Gastroesophageal sphincter (tissue), 4 donors: ENCODE measurements around the gene CERT1. TPM values are rescaled to one million over a fixed set of nuclear protein-coding genes. Genes with fewer than 3 reads are reported as not detected.

Experiments
- ATAC-seq: fragments of 150-250 bp; one replicate; pipeline ENCODE4 v1.9.1; 2016; ENCODE audit warnings: mild to moderate bottlenecking, moderate library complexity
- H3K27ac ChIP-seq, 4 donors: fragments of 200-600 bp; sonication (generic) in 3 of 4; 1 replicate in 3 of 4; 2 replicates in 1 of 4; pipeline ENCODE4 v1.5.1; 2016 to 2019
- H3K27me3 ChIP-seq: fragments of 200-600 bp; sonication (generic); one replicate; pipeline ENCODE4 v1.5.1; 2019
- H3K36me3 ChIP-seq, 2 donors: fragments of 200-600 bp; sonication (generic); one replicate each; pipeline ENCODE4 v1.5.1; 2019; ENCODE audit warnings: control low read depth in 1 of 2
- H3K4me1 ChIP-seq, 3 donors: fragments of 200-600 bp; sonication (generic); 1 replicate in 2 of 3; 2 replicates in 1 of 3; pipeline ENCODE4 v1.5.1; 2016 to 2019; ENCODE audit warnings: control low read depth in 2 of 3
- H3K4me3 ChIP-seq, 2 donors: fragments of 200-600 bp; sonication (generic); one replicate each; pipeline ENCODE4 v1.5.1; 2019; ENCODE audit warnings: mild to moderate bottlenecking in 1 of 2, moderate library complexity in 1 of 2
- H3K9me3 ChIP-seq, 3 donors: fragments of 200-600 bp; sonication (generic); one replicate each; pipeline ENCODE4 v1.5.1; 2017 to 2019; ENCODE audit warnings: control low read depth in 2 of 3
- EP300 ChIP-seq: sonication (generic); formaldehyde crosslinking; IDR thresholded peaks from one replicate; pipeline ENCODE4 v1.6.1; 2017; ENCODE audit warnings: antibody characterized with exemption, mild to moderate bottlenecking
- POLR2A ChIP-seq, 2 donors: fragments of 450-650 bp; IDR thresholded peaks; one replicate each; pipeline ENCODE4 v1.6.1; 2017; ENCODE audit warnings: antibody characterized with exemption in 2 of 2, mild to moderate bottlenecking in 2 of 2, moderate library complexity in 1 of 2
- POLR2AphosphoS5 ChIP-seq: sonication (generic); formaldehyde crosslinking; IDR thresholded peaks from one replicate; pipeline ENCODE4 v1.6.1; 2017; ENCODE audit warnings: antibody characterized with exemption
- WGBS, 2 donors: methylation state at CpG; one replicate each; pipeline ENCODE4 v1.1.5; 2018; ENCODE audit warnings: low coverage in 1 of 2; 5-methylcytosine and 5-hydroxymethylcytosine counted together
- total RNA-seq, 4 donors: library from RNA; depleted of rRNA; stranded (reverse); fragments of >200 nt; gene quantifications; one replicate each; pipeline ENCODE4 v1.1.0, GENCODE V29; 2016
- TF ChIP-seq, protein P1 (sequence below), 4 experiments: fragments of 200-600 bp in 2 of 4; fragments of 450-650 bp in 2 of 4; sonication (generic) in 1 of 4; IDR thresholded peaks; one replicate each; pipeline ENCODE4 v1.5.1; 2017 to 2019; ENCODE audit warnings: antibody characterized with exemption in 4 of 4, mild to moderate bottlenecking in 2 of 4, moderate library complexity in 2 of 4

CERT1 gene
- total RNA-seq, 4 donors from 2014 or later: 23.4 to 46.5 (median 36.6) TPM

DNA sequence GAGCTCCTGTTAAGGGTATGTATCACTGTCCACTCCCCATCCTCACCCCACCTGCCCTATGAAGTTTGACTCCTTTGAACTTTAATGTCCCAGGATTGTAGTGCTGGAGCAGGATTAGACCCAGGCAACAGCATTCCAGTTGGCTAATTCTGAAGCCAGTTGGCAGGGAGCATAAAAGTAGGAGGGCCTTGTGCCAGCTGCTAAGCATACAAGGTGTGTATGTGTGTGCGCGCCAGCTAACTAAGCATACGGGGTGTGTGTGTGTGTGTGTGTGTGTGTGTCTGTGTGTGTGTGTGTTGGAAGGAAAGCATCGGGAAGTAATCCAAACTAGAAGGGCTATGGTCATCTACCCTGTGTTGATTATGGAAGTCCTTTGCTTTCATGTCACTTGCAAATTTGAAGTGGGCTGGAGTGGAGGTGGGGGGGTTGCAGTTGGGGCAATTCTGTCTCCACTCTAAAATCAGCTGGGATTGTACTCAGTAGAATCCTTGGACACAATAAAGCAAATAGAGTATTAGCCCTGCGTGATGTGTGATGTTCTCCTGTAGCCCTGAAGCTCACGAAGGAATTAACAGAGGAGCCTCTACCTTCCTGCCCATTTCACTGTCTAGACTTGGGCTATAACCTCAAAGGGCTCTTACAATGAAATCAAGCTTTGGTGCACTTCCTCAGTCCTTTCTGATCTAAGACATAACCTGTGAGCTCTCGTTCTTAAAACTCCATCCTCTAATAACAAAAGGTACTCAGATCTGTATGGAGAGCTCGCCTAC, 147.5 kb downstream of the CERT1 start:
- no peak overlapping the region for H3K4me3 ChIP-seq
- H3K36me3 ChIP-seq: peaks cover 0 to 39% of the 10 kb centered on the region in 2 donors
- peaks cover 0 to 14% (median 0%) of the 10 kb centered on the region in 3 donors for H3K4me1 ChIP-seq
- ATAC-seq: peak; percentile 48
- WGBS, 2 donors: 26 to 59% methylated on average over 5 to 8 of the region's 8 CpGs
- no peak for TF ChIP-seq POLR2AphosphoS5
- no peak for TF ChIP-seq POLR2A (IDR thresholded peaks at IDR 0.05)
- no peak for TF ChIP-seq EP300
- TF ChIP-seq, protein P1, sequence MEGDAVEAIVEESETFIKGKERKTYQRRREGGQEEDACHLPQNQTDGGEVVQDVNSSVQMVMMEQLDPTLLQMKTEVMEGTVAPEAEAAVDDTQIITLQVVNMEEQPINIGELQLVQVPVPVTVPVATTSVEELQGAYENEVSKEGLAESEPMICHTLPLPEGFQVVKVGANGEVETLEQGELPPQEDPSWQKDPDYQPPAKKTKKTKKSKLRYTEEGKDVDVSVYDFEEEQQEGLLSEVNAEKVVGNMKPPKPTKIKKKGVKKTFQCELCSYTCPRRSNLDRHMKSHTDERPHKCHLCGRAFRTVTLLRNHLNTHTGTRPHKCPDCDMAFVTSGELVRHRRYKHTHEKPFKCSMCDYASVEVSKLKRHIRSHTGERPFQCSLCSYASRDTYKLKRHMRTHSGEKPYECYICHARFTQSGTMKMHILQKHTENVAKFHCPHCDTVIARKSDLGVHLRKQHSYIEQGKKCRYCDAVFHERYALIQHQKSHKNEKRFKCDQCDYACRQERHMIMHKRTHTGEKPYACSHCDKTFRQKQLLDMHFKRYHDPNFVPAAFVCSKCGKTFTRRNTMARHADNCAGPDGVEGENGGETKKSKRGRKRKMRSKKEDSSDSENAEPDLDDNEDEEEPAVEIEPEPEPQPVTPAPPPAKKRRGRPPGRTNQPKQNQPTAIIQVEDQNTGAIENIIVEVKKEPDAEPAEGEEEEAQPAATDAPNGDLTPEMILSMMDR (IDR thresholded peaks at IDR 0.05): no peak
- no peak overlapping the region for H3K27ac ChIP-seq
- no peaks in the 10 kb centered on the region for H3K27me3 ChIP-seq
- H3K9me3 ChIP-seq: no peaks in the 10 kb centered on the region

GRCh38 chr5:75363111-75363510, 148.3 kb downstream of the CERT1 start:
- peaks cover 0 to 46% of the 10 kb centered on the region in 2 donors for H3K36me3 ChIP-seq
- ATAC-seq: no peak
- H3K27me3 ChIP-seq: no peaks in the 10 kb centered on the region
- H3K4me3 ChIP-seq: no peak overlapping the region
- TF ChIP-seq EP300 (no peak), POLR2A (IDR thresholded peaks at IDR 0.05) (no peak), POLR2AphosphoS5 (no peak)
- TF ChIP-seq, protein P1 (IDR thresholded peaks at IDR 0.05): no peak
- H3K4me1 ChIP-seq: peaks cover 0 to 14% (median 0%) of the 10 kb centered on the region in 3 donors
- 55 to 78% methylated on average over 2 to 3 of the region's 5 CpGs for WGBS, 2 donors
- H3K9me3 ChIP-seq: no peaks in the 10 kb centered on the region
- no peak overlapping the region for H3K27ac ChIP-seq

- Histone ChIP-seq H3K4me3 (no peak overlapping the region), H3K27ac (no peak overlapping the region), H3K9me3 (no peaks in the 10 kb centered on the region), H3K36me3 (peaks cover 0 to 52% of the 10 kb centered on the region in 2 donors), H3K4me1 (peaks cover 0 to 14% (median 0%) of the 10 kb centered on the region in 3 donors), H3K27me3 (no peaks in the 10 kb centered on the region)
- no peak for ATAC-seq
- TF ChIP-seq, protein P1 (IDR thresholded peaks at IDR 0.05): no peak
- TF ChIP-seq EP300 (no peak), POLR2A (IDR thresholded peaks at IDR 0.05) (no peak)
- WGBS, 2 donors: 89 to 92% methylated on average over 4 of the region's 4 CpGs
Observed at GRCh38 chr5:75362474-75362975, 148.9 kb downstream of the CERT1 start.

- Histone ChIP-seq H3K9me3 (no peaks in the 10 kb centered on the region), H3K4me1 (peaks cover 0 to 14% (median 0%) of the 10 kb centered on the region in 3 donors), H3K27ac (no peak overlapping the region), H3K36me3 (peaks cover 0 to 64% of the 10 kb centered on the region in 2 donors), H3K27me3 (no peaks in the 10 kb centered on the region), H3K4me3 (no peak overlapping the region)
- WGBS, 2 donors: 38 to 91% methylated on average over 4 of the region's 4 CpGs
- ATAC-seq: no peak
- no peak for TF ChIP-seq EP300
- TF ChIP-seq POLR2A (IDR thresholded peaks at IDR 0.05): no peak
- TF ChIP-seq, protein P1 (IDR thresholded peaks at IDR 0.05): no peak
- no peak for TF ChIP-seq POLR2AphosphoS5
Observed at GRCh38 chr5:75361310-75361709, 150.1 kb downstream of the CERT1 start.

- Histone ChIP-seq H3K36me3 (peaks cover 0 to 95% of the 10 kb centered on the region in 2 donors), H3K27ac (no peak overlapping the region), H3K4me1 (peaks cover 0 to 3% (median 0%) of the 10 kb centered on the region in 3 donors), H3K27me3 (no peaks in the 10 kb centered on the region), H3K4me3 (no peak overlapping the region), H3K9me3 (no peaks in the 10 kb centered on the region)
- TF ChIP-seq EP300 (no peak), POLR2AphosphoS5 (no peak), POLR2A (IDR thresholded peaks at IDR 0.05) (no peak)
- TF ChIP-seq, protein P1 (IDR thresholded peaks at IDR 0.05): no peak
- 91 to 100% methylated on average over 3 of the region's 3 CpGs for WGBS, 2 donors
- no peak for ATAC-seq
Observed at GRCh38 chr5:75358117-75358516, 153.3 kb downstream of the CERT1 start.
